Peyer's patch (tissue), 4 donors: ENCODE results near the gene AHCYL2. TPM values are rescaled to one million over a fixed set of nuclear protein-coding genes. Genes with fewer than 3 reads are reported as not detected.

Experiments
- small RNA-seq, 2 donors: library from RNA; depleted of rRNA; stranded (forward); fragments of <200 nt; gene quantifications; one replicate each; pipeline ENCODE3, GENCODE V24; 2016
- total RNA-seq, 4 donors: library from RNA; depleted of rRNA; stranded (reverse); fragments of >200 nt; gene quantifications; one replicate each; pipeline ENCODE4 v1.1.0, GENCODE V29; 2016

Gene AHCYL2
- total RNA-seq, 4 donors from 2014 or later: 37.1 to 186 (median 60.0) TPM

Small RNA genes within 50 kb of the gene (small RNA-seq; reads per million reads assigned to genes)
- 0 reads per million in 2 donors for gene AC009244.1
- 0 reads per million in 2 donors for gene SNRPGP3

Other genes starting within 250 kb of the AHCYL2 start
- gene TNPO3, start 169.9 kb upstream of the AHCYL2 start, total RNA-seq: 10 to 100 TPM; 25.2 to 55.3 (median 42.1) TPM
- 10 to 100 TPM in 1 of 4 donors, 1 to 10 TPM in 3; 1.0 to 28.9 (median 3.5) TPM for gene TSPAN33, start 80.3 kb upstream of the AHCYL2 start, total RNA-seq
- 10 to 100 TPM in 1 of 4 donors, 1 to 10 TPM in 2, under 1 TPM in 1; 0.70 to 14.9 (median 2.2) TPM for gene SMO, start 36.4 kb upstream of the AHCYL2 start, total RNA-seq
- 1 to 10 TPM in 3 of 4 donors, under 1 TPM in 1; 0.54 to 1.7 (median 1.3) TPM for gene STRIP2, start 209.4 kb downstream of the AHCYL2 start, total RNA-seq